SU-DHL-6 (cell line): Measurements from ENCODE around the gene SERPINA12.

Experiments used
- H2AFZ ChIP-seq: fragments of 200-600 bp; sonication (generic); 2 replicates; pipeline ENCODE4 v1.6.1; 2014; ENCODE audit warnings: low read depth, mild to moderate bottlenecking, moderate library complexity, mixed read lengths, antibody characterized with exemption, low read length; ENCODE audit not compliant: severe bottlenecking
- H3F3A ChIP-seq: fragments of 200-600 bp; shearing (Covaris generic); 2 replicates; pipeline ENCODE4 v1.6.0; 2016; ENCODE audit warnings: antibody characterized with exemption, mild to moderate bottlenecking; ENCODE audit not compliant: insufficient read depth
- H3K27ac ChIP-seq: fragments of 200-600 bp; sonication (generic); 2 replicates; pipeline ENCODE4 v1.5.1; 2016; ENCODE audit warnings: low read depth, mild to moderate bottlenecking, low read length, moderate library complexity, mixed read lengths
- H3K27me3 ChIP-seq: fragments of 200-600 bp; sonication (generic), shearing (Covaris generic); 2 replicates; pipeline ENCODE4 v1.6.0; 2014; ENCODE audit warnings: mild to moderate bottlenecking, low read length
- H3K36me3 ChIP-seq: fragments of 200-600 bp; sonication (generic); 2 replicates; pipeline ENCODE4 v1.6.1; 2014; ENCODE audit warnings: mild to moderate bottlenecking, low read length, mixed read lengths
- H3K4me2 ChIP-seq: fragments of 300-600, 200-600 bp; shearing (Covaris generic), sonication (generic); 2 replicates; pipeline ENCODE4 v1.6.0; 2014; ENCODE audit warnings: low read length, low read depth, mild to moderate bottlenecking; ENCODE audit not compliant: poor library complexity, severe bottlenecking
- H3K4me3 ChIP-seq: fragments of 200-600 bp; sonication (generic); 2 replicates; pipeline ENCODE4 v1.5.1; 2014; ENCODE audit warnings: antibody characterized with exemption, low read length, mild to moderate bottlenecking, mixed read lengths; ENCODE audit not compliant: insufficient read depth, poor library complexity, severe bottlenecking
- H3K79me2 ChIP-seq: fragments of 200-600 bp; sonication (generic); 2 replicates; pipeline ENCODE4 v1.6.1; 2014; ENCODE audit warnings: mild to moderate bottlenecking, low read length, moderate library complexity; ENCODE audit not compliant: insufficient read depth
- H3K9ac ChIP-seq: fragments of 200-600 bp; sonication (generic); 2 replicates; pipeline ENCODE4 v1.7.0; 2014; ENCODE audit warnings: mild to moderate bottlenecking, low read length
- H3K9me2 ChIP-seq: fragments of 200-600 bp; sonication (generic); replicated peaks from 2 replicates; pipeline ENCODE4 v1.6.1; 2014; ENCODE audit warnings: low read length; ENCODE audit not compliant: insufficient read depth
- H3K9me3 ChIP-seq: fragments of 200-600 bp; sonication (generic); 2 replicates; pipeline ENCODE4 v1.6.1; 2014; ENCODE audit warnings: low read length, mixed read lengths; ENCODE audit not compliant: insufficient read depth
- H4K20me1 ChIP-seq: fragments of 200-600 bp; sonication (generic); 2 replicates; pipeline ENCODE4 v1.6.1; 2014; ENCODE audit warnings: low read depth, mild to moderate bottlenecking, antibody characterized with exemption, low read length, moderate library complexity, mixed read lengths
- EZH2phosphoT487 ChIP-seq: fragments of 200-600 bp; sonication (generic), shearing (Covaris generic); conservative IDR thresholded peaks from 2 replicates; pipeline ENCODE4 v1.6.1; 2018; ENCODE audit warnings: mild to moderate bottlenecking, antibody characterized with exemption, low read length, moderate library complexity, mixed read lengths
- TF ChIP-seq, protein P1 (sequence below): fragments of 200-600 bp; sonication (generic); IDR thresholded peaks from one replicate; pipeline ENCODE4 v1.5.1; 2017; ENCODE audit warnings: antibody characterized with exemption, mild to moderate bottlenecking, low read length, moderate library complexity; ENCODE audit not compliant: insufficient read depth, poor library complexity, severe bottlenecking

SERPINA12 gene

DNA sequence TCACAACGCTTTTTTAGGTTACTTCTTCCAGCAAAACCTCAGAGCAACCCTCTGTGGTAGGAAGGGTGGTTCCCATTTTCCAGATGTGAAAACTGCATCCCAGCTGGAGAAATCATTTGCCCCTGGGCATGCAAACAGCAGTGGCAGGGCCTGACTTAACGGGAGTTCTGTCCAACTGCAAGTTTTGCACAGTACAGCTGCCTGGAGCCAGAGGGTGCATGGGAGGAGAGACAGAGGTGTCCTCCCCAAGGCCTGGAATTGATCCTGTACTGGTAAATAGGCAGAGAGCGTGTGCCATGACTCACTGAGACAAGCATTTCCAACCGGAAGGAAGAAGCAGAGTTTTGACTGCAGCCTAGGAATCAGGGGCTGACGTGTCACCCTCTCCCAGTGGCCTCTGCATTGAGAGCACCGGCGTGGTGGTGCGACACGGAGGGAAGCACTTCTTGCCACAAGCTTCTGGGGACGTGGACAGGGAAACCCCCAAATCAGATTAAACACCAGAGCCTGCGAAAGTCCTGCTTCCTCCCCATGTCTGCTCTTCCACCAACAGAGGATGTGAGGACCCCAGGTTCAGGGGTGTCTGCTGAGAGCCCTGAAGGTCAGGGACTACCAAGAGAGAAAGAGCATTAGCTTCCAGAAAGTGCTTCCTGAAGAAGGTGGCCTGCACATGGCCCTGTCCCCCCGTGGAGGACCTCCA is 33.0 kb upstream of the SERPINA12 start:
- TF ChIP-seq EZH2phosphoT487: no peak
- TF ChIP-seq, protein P1, sequence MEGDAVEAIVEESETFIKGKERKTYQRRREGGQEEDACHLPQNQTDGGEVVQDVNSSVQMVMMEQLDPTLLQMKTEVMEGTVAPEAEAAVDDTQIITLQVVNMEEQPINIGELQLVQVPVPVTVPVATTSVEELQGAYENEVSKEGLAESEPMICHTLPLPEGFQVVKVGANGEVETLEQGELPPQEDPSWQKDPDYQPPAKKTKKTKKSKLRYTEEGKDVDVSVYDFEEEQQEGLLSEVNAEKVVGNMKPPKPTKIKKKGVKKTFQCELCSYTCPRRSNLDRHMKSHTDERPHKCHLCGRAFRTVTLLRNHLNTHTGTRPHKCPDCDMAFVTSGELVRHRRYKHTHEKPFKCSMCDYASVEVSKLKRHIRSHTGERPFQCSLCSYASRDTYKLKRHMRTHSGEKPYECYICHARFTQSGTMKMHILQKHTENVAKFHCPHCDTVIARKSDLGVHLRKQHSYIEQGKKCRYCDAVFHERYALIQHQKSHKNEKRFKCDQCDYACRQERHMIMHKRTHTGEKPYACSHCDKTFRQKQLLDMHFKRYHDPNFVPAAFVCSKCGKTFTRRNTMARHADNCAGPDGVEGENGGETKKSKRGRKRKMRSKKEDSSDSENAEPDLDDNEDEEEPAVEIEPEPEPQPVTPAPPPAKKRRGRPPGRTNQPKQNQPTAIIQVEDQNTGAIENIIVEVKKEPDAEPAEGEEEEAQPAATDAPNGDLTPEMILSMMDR: no peak
- Histone ChIP-seq H4K20me1 (no peaks in the 10 kb centered on the region), H3K36me3 (no peaks in the 10 kb centered on the region), H3K27ac (no peak overlapping the region), H3F3A (no peaks in the 10 kb centered on the region), H3K79me2 (no peaks in the 10 kb centered on the region), H3K4me2 (no peak overlapping the region), H2AFZ (no peak overlapping the region), H3K9ac (no peak overlapping the region), H3K4me3 (no peak overlapping the region), H3K9me3 (no peaks in the 10 kb centered on the region), H3K27me3 (no peaks in the 10 kb centered on the region), H3K9me2 (no peaks in the 10 kb centered on the region)

DNA sequence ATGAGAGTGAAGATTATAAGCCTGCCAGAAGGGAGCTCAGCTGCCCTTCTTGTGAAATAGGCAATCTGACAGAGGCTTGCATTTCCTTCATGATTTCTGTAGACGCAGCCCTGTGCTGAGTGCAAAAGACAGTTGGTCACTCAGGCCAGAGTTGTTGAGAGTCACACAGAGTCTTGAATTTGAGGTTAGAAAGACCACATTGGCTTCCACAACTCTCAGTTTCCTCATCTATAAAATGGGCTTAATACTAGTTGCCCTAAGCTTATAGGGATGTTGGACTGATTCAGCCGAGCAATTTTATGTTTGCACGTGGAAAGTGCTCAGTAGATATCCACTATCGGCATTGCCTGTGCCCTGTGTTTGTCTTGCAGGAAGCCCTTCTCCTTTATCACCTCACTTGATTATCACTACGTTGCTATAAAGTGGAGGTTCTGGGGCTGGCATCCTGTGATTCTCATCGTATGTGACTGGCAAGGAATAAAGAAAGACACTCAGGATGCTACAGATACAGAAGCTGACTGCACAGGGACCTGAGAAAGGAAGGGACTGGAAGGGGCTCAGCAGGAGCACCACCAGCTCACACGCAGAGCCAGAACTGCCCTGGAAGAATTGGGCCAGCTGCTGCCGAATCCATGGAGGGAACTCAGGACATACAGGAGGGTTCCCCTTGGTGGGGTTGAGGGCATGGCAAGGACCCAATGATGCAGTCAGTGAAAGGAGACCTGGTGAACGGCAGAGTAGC is 32.1 kb upstream of the SERPINA12 start:
- no peaks in the 10 kb centered on the region for H3F3A ChIP-seq
- no peak overlapping the region for H3K9ac ChIP-seq
- no peak for TF ChIP-seq EZH2phosphoT487
- TF ChIP-seq, protein P1: no peak
- H3K79me2 ChIP-seq: no peaks in the 10 kb centered on the region
- no peak overlapping the region for H3K4me2 ChIP-seq
- H3K9me3 ChIP-seq: no peaks in the 10 kb centered on the region
- no peaks in the 10 kb centered on the region for H3K9me2 ChIP-seq
- H3K4me3 ChIP-seq: no peak overlapping the region
- H2AFZ ChIP-seq: no peak overlapping the region
- H4K20me1 ChIP-seq: no peaks in the 10 kb centered on the region
- no peaks in the 10 kb centered on the region for H3K36me3 ChIP-seq
- no peaks in the 10 kb centered on the region for H3K27me3 ChIP-seq
- H3K27ac ChIP-seq: no peak overlapping the region

DNA sequence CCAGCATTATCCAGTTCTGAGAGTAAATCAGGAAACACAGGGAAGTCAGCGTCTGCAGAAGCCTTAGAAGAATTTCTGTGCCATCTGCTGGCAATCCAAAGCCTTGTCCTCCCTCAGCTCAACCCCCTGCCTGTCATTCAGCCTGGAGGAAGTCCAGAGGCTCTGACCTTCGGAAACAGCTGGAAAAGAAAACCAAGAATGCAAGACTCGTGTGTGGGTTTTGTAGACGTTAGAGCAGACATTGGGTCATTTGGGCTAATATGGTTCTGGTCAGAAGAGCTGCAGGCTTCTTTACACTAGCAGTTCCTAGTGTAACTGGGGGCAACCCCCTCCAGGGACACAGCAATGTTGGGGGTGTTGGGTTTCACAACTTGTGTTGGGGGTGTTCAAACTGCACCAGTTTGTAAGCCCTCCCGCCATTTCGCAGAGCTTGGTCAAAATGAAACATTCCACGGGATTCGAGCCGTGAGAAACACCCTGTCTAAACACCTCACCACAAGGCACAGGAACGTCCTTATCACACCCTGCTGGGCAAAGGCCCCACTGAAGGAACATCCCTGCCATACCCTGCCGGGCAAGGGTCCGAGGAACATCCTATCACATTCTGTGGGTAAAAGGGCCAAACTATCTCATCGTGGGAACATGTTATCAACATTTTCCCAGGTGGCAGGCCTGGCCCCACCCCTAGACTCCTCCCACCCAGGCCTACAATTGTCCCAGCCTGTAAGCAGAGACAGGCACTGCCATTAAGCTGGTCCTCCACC is 30.9 kb upstream of the SERPINA12 start:
- no peaks in the 10 kb centered on the region for H3F3A ChIP-seq
- H3K9ac ChIP-seq: no peak overlapping the region
- no peaks in the 10 kb centered on the region for H3K79me2 ChIP-seq
- H3K4me3 ChIP-seq: no peak overlapping the region
- H3K9me3 ChIP-seq: no peaks in the 10 kb centered on the region
- TF ChIP-seq, protein P1: no peak
- TF ChIP-seq EZH2phosphoT487: no peak
- no peaks in the 10 kb centered on the region for H3K9me2 ChIP-seq
- no peaks in the 10 kb centered on the region for H3K36me3 ChIP-seq
- no peaks in the 10 kb centered on the region for H3K27me3 ChIP-seq
- H3K4me2 ChIP-seq: no peak overlapping the region
- H2AFZ ChIP-seq: no peak overlapping the region
- H4K20me1 ChIP-seq: no peaks in the 10 kb centered on the region
- no peak overlapping the region for H3K27ac ChIP-seq
